ENCODE results near the gene COQ10A. TPM values are rescaled to one million over a fixed set of nuclear protein-coding genes. Genes with fewer than 3 reads are reported as not detected.

Gene COQ10A
- total RNA-seq, 1 experiment from 2014 or later: 18.4 TPM

DNA sequence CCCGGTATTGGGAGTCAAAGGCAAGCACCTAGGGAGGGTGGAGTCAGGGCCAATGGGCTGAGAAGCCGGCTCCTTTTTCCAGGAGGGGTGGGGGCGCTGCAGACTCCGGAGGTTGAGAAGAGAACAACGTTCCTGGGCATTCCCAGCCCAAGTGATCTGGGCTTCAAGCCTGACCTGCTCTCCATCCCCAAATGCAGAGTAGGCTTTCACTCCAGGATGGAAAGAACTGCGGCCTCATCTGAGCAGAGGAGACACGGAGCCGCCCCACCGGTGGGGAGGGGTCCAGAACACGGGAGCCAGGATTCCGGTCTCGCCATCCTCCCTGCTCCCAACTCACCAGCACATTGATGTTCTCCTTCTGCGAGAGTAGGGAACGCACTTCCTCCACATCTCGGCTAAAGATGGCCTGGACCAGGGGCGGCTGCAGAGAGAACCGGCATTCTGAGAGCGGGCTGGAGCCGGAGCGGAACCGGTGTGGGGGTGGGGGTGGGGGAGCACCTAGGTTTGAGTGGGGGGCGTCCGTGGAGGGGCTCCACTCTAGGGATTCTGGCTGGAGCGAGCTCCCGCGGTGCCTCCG lies 9.2 kb upstream of the COQ10A start:
- no peaks in the 10 kb centered on the region for H3K9me3 ChIP-seq
- H3K4me1 Mint-ChIP-seq (ENCODE audit: low read depth, unreplicated experiment): peaks cover 30% of the 10 kb centered on the region
- TF ChIP-seq, protein P1, sequence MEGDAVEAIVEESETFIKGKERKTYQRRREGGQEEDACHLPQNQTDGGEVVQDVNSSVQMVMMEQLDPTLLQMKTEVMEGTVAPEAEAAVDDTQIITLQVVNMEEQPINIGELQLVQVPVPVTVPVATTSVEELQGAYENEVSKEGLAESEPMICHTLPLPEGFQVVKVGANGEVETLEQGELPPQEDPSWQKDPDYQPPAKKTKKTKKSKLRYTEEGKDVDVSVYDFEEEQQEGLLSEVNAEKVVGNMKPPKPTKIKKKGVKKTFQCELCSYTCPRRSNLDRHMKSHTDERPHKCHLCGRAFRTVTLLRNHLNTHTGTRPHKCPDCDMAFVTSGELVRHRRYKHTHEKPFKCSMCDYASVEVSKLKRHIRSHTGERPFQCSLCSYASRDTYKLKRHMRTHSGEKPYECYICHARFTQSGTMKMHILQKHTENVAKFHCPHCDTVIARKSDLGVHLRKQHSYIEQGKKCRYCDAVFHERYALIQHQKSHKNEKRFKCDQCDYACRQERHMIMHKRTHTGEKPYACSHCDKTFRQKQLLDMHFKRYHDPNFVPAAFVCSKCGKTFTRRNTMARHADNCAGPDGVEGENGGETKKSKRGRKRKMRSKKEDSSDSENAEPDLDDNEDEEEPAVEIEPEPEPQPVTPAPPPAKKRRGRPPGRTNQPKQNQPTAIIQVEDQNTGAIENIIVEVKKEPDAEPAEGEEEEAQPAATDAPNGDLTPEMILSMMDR (IDR thresholded peaks at IDR 0.05; ENCODE audit: insufficient read depth in 1 of 2, low read depth in 1 of 2, low read length in 1 of 2, severe bottlenecking in 1 of 2, unreplicated experiment in 1 of 2): peak in 1 of 2 experiments; percentile 10
- H3K4me1 ChIP-seq: peaks cover 37% of the 10 kb centered on the region
- peaks cover 5% of the 10 kb centered on the region for H3K36me3 ChIP-seq (ENCODE audit: control insufficient read depth, insufficient read depth, low read length)
- H3K4me3 Mint-ChIP-seq (ENCODE audit: unreplicated experiment): peak overlapping the region; percentile 74
- BruUV-seq (replicated peaks): no TSS peak
- H3K9me3 Mint-ChIP-seq (ENCODE audit: unreplicated experiment): peaks cover 10% of the 10 kb centered on the region
- intact Hi-C loops (cut with micrococcal nuclease; ENCODE audit: unreplicated experiment): loop anchor here (2.0 to 5.0 kb wide), 4 partner anchors 27 to 131 kb away; partner anchors contain the start of genes NABP2, RNF41 and SLC39A5
- no peaks in the 10 kb centered on the region for H3K27me3 Mint-ChIP-seq (ENCODE audit: insufficient read depth, unreplicated experiment)
- peak overlapping the region; percentile 72 for H3K4me3 ChIP-seq (ENCODE audit: low read depth, low read length)
- CTCF ChIA-PET: interaction anchor here (1.0 to 2.9 kb wide), 5 partner anchors 11 to 69 kb away, joined by 3 to 20 read pairs (median 6); partner anchors contain the start of genes RNF41 and SMARCC2
- POLR2A ChIA-PET: interaction anchor here (0.6 to 1.6 kb wide), 3 partner anchors 16 to 130 kb away, joined by 3 to 6 read pairs (median 5); no protein-coding TSS in a partner anchor
- peak; percentile 61 to 69 for DNase-seq
- H3K27me3 ChIP-seq (replicated peaks; ENCODE audit: control insufficient read depth, insufficient read depth, low read length): no peaks in the 10 kb centered on the region
- H3K27ac Mint-ChIP-seq (ENCODE audit: unreplicated experiment): no peak overlapping the region
- peaks cover 48% of the 10 kb centered on the region for H3K36me3 Mint-ChIP-seq (ENCODE audit: insufficient read depth, unreplicated experiment)

DNA sequence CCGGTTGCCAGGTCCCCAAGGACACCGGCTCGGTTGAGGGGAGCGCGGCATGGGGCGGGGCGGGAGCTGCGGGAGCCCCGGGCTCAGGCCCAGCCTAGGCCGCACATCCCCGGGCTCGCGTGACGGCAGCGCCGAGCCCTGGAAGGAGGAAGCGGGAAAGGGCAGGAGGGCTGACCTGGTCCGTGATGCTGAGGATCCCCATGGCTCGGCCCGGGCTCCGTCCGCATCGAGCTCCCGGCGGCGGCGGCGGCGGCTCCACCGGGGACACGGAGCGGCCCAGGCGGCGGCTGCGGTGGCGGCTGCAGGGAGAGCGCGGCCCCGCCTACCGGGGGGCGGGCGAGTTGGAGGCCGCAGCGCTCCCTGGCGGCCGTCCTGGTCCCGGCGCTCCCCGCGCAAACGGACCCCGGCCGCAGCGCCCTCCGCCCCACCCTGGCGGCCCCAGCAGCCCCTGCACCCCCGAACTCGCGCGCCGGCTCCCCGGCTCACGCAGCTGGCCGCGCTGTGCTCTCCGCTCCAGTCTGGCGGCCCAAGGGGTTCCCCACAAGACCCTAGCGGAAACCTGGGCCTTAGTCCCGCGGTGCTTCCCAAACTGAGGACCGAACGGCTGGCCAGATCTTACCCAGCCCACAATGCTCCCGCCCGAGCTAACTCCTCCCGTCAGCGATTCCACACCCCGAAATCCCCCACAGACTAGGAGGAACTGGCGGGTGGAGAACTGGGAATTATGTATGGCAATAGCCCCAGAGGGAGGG lies 8.5 kb upstream of the COQ10A start, which contains the start of gene ANKRD52:
Gene ANKRD52, minus strand, starts transcription at position 317 of the 752 bp plus-strand sequence. Its CDS starts 115 bp downstream, at position 202.
- Mint-ChIP-seq H3K4me3 (ENCODE audit: unreplicated experiment) (peak within 1 kb of the TSS; percentile 74), H3K4me1 (ENCODE audit: low read depth, unreplicated experiment) (peaks cover 30% of the 10 kb centered on the region), H3K27me3 (ENCODE audit: insufficient read depth, unreplicated experiment) (no peaks in the 10 kb centered on the region), H3K9me3 (ENCODE audit: unreplicated experiment) (peaks cover 10% of the 10 kb centered on the region), H3K27ac (ENCODE audit: unreplicated experiment) (peak within 1 kb of the TSS; percentile 56), H3K36me3 (ENCODE audit: insufficient read depth, unreplicated experiment) (peaks cover 43% of the 10 kb centered on the region)
- DNase-seq: peak; percentile 50 to 88
- ChIA-PET POLR2A (interaction anchor here (0.7 to 1.6 kb wide), 4 partner anchors 11 to 131 kb away, joined by 3 to 7 read pairs (median 6); partner anchors contain the start of gene RNF41), CTCF (interaction anchor here (1.0 to 2.9 kb wide), 6 partner anchors 8 to 69 kb away, joined by 3 to 20 read pairs (median 5); partner anchors contain the start of genes COQ10A, RNF41 and SMARCC2)
- intact Hi-C loops (cut with micrococcal nuclease; ENCODE audit: unreplicated experiment): loop anchor here (2.0 to 5.0 kb wide), 3 partner anchors 36 to 131 kb away; partner anchors contain the start of genes NABP2 and RNF41
- H3K4me1 ChIP-seq: peaks cover 38% of the 10 kb centered on the region
- TF ChIP-seq, protein P1 (IDR thresholded peaks at IDR 0.05; ENCODE audit: insufficient read depth in 1 of 2, low read depth in 1 of 2, low read length in 1 of 2, severe bottlenecking in 1 of 2, unreplicated experiment in 1 of 2): peak; percentile 50 to 59
- H3K36me3 ChIP-seq (ENCODE audit: control insufficient read depth, insufficient read depth, low read length): peaks cover 4% of the 10 kb centered on the region
- no peaks in the 10 kb centered on the region for H3K27me3 ChIP-seq (replicated peaks; ENCODE audit: control insufficient read depth, insufficient read depth, low read length)
- BruUV-seq (replicated peaks): no TSS peak
- H3K9me3 ChIP-seq: no peaks in the 10 kb centered on the region
- peak within 1 kb of the TSS; percentile 72 for H3K4me3 ChIP-seq (ENCODE audit: low read depth, low read length)

DNA sequence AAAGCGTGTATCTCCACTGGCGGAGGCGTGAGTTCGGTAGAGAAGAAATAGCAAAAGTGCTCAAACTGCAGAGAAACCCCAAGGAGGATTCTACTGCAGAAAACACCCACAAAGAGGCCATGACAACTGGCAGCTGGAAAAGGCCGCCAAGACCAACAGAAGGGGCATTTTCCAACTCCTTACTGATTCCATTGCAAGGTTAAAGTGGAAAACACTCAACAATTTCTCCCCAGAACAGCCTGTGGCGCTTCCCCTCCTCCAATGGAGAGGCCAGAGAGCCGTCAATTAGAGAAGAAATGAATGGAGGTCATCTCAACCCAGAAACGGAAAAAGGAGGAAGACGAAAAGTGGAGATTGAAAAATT lies 7.9 kb upstream of the COQ10A start:
- POLR2A ChIA-PET: interaction anchor here (0.7 to 1.2 kb wide), 2 partner anchors 11 to 37 kb away, joined by 3 to 7 read pairs; partner anchors contain the start of gene RNF41
- TF ChIP-seq, protein P1 (IDR thresholded peaks at IDR 0.05; ENCODE audit: insufficient read depth in 1 of 2, low read depth in 1 of 2, low read length in 1 of 2, severe bottlenecking in 1 of 2, unreplicated experiment in 1 of 2): no peak
- Histone ChIP-seq H3K4me1 (peaks cover 38% of the 10 kb centered on the region), H3K9me3 (no peaks in the 10 kb centered on the region), H3K4me3 (ENCODE audit: low read depth, low read length) (peak overlapping the region; percentile 72), H3K36me3 (ENCODE audit: control insufficient read depth, insufficient read depth, low read length) (peaks cover 4% of the 10 kb centered on the region), H3K27me3 (replicated peaks; ENCODE audit: control insufficient read depth, insufficient read depth, low read length) (no peaks in the 10 kb centered on the region)
- H3K27ac Mint-ChIP-seq (ENCODE audit: unreplicated experiment): peak overlapping the region; percentile 56
- peaks cover 41% of the 10 kb centered on the region for H3K36me3 Mint-ChIP-seq (ENCODE audit: insufficient read depth, unreplicated experiment)
- no peaks in the 10 kb centered on the region for H3K27me3 Mint-ChIP-seq (ENCODE audit: insufficient read depth, unreplicated experiment)
- peaks cover 10% of the 10 kb centered on the region for H3K9me3 Mint-ChIP-seq (ENCODE audit: unreplicated experiment)
- H3K4me3 Mint-ChIP-seq (ENCODE audit: unreplicated experiment): peak overlapping the region; percentile 74
- intact Hi-C loops (cut with micrococcal nuclease; ENCODE audit: unreplicated experiment): loop anchor here (2.0 to 5.0 kb wide), 3 partner anchors 37 to 132 kb away; partner anchors contain the start of genes NABP2 and RNF41
- BruUV-seq (replicated peaks): TSS peak; percentile 50
- peaks cover 30% of the 10 kb centered on the region for H3K4me1 Mint-ChIP-seq (ENCODE audit: low read depth, unreplicated experiment)
- DNase-seq: no peak
- CTCF ChIA-PET: interaction anchor here (1.0 to 2.9 kb wide), 4 partner anchors 8 to 70 kb away, joined by 3 to 20 read pairs (median 8); partner anchors contain the start of genes COQ10A, RNF41 and SMARCC2
